Psoas muscle (tissue), 8 donors: Measurements from ENCODE around the gene WBP1. TPM values are rescaled to one million over a fixed set of nuclear protein-coding genes. Genes with fewer than 3 reads are reported as not detected.

Source experiments
- ATAC-seq, 4 donors: fragments of 200-7000 bp; cut with Tn5 transposase; one replicate each; pipeline ENCODE4 v1.9.1; 2020; ENCODE audit warnings: moderate library complexity in 3 of 4, mild to moderate bottlenecking in 2 of 4
- DNase-seq, 2 donors: peaks; one replicate each; pipeline ENCODE4 v3.0.0-alpha.2; 2020
- H3K27ac ChIP-seq: fragments of 200-600 bp; one replicate; pipeline ENCODE4 v1.8.0; 2022
- H3K27me3 ChIP-seq, 3 donors: fragments of 200-600 bp in 1 of 3; one replicate each; pipeline versions ENCODE4 v1.6.1 to v1.8.0; 2013 to 2022; ENCODE audit warnings: low read length in 2 of 3, mild to moderate bottlenecking in 2 of 3, moderate library complexity in 1 of 3; ENCODE audit not compliant: insufficient read depth in 3 of 3
- H3K36me3 ChIP-seq, 2 donors: fragments of 200-600 bp in 1 of 2; one replicate each; pipeline versions ENCODE4 v1.6.1 to v1.8.0; 2013 to 2022; ENCODE audit warnings: low read depth in 1 of 2, mild to moderate bottlenecking in 1 of 2, moderate library complexity in 1 of 2; ENCODE audit not compliant: insufficient read depth in 1 of 2
- H3K4me1 ChIP-seq: fragments of 200-600 bp; one replicate; pipeline ENCODE4 v1.8.0; 2022
- H3K4me3 ChIP-seq: fragments of 200-600 bp; one replicate; pipeline ENCODE4 v1.8.0; 2022; ENCODE audit warnings: mild to moderate bottlenecking
- H3K9me3 ChIP-seq: fragments of 200-600 bp; one replicate; pipeline ENCODE4 v1.8.0; 2022
- WGBS, 3 donors: extraction: QIAGEN DNeasy Blood & Tissue Kit; methylation state at CpG; one replicate each; pipeline versions ENCODE4 v1.1.6 to v1.1.7; 2013; 5-methylcytosine and 5-hydroxymethylcytosine counted together
- intact Hi-C, 2 donors: fragments of 100-400 bp; cut with DNase I; formaldehyde crosslinking; loops; one replicate each; pipeline versions ENCODE4 v1.11.0 to v1.14.2; 2022
- polyA plus RNA-seq, 3 donors: library from polyadenylated mRNA; stranded (reverse); fragments of 200-250 nt; gene quantifications; one replicate each; pipeline ENCODE4 v1.2.3, GENCODE V29; 2013
- total RNA-seq, 4 donors: library from RNA; stranded (reverse); fragmentation: NEBNext Ultra II Directional in 2 of 4; extraction: Animal tissue kit (Norgen Biotek cat#: 25700) in 2 of 4; gene quantifications; one replicate each; pipeline versions ENCODE4 v1.2.1 to v1.2.4, GENCODE V29; 2021 to 2023
- TF ChIP-seq, protein P1 (sequence below): fragments of 200-600 bp; IDR thresholded peaks from one replicate; pipeline ENCODE4 v1.8.0; 2022; ENCODE audit warnings: antibody characterized with exemption
- donor health status: healthy with polysubstance abuse.
- donor health status: DM: no; HTN: no; CAD: no; lungs with moderate emphysema.
- donor health status: Bipolar disorder and iron deficiency.
- donor health status: healthy.
- donor health status: DM: yes; HTN: yes; CAD: no.
- donor health status: DM: no; HTN: no; CAD: no.
- donor health status: DM: no; HTN: no; CAD: no.
- donor health status: DM: yes; HTN: yes; CAD: no.

WBP1 gene
- total and polyA plus RNA-seq, 7 donors, result 19.4 to 41.3 (median 24.4) TPM

DNA sequence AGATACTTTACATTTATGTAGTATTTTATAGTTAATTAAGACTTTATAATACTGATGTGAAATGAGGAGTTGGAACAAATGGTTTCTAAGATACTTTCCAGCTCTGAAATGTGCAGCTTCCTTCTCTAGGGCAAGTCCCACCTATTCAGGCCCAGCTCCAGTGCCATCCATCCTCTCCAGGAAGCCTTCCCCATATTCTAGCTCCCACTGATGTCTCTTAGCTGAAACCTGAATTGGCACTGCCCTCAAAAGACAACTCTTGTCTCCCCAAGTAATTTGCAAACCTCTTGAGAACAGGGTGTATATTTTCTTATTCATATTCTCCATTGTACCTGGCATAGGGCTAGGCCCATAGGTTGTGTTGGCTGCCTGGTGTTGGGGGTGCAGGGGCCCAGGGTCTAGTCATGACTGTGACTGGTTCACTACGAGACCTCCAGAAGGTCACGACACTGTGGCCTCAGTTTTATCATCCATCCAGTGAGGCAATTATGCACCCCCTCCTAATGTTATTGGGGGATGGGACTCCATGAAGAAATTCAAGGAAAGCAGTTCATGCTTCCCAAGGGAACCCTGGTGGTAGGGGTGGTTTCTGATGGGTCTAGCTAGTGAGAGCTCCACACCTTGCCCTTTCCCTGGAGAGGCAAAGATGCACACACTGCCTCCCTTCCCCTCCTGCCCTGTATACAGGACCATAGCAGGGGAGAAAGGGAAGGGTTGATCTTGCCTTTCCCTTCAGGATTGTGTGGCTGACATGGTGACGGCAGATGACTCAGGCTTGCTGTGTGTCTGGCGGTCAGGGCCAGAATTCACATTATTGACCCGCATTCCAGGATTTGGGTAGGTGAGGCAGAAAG is 33.9 kb upstream of the WBP1 start:
- peaks cover 0 to 19% of the 10 kb centered on the region in 2 donors for H3K36me3 ChIP-seq
- TF ChIP-seq, protein P1, sequence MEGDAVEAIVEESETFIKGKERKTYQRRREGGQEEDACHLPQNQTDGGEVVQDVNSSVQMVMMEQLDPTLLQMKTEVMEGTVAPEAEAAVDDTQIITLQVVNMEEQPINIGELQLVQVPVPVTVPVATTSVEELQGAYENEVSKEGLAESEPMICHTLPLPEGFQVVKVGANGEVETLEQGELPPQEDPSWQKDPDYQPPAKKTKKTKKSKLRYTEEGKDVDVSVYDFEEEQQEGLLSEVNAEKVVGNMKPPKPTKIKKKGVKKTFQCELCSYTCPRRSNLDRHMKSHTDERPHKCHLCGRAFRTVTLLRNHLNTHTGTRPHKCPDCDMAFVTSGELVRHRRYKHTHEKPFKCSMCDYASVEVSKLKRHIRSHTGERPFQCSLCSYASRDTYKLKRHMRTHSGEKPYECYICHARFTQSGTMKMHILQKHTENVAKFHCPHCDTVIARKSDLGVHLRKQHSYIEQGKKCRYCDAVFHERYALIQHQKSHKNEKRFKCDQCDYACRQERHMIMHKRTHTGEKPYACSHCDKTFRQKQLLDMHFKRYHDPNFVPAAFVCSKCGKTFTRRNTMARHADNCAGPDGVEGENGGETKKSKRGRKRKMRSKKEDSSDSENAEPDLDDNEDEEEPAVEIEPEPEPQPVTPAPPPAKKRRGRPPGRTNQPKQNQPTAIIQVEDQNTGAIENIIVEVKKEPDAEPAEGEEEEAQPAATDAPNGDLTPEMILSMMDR, result no peak
- no peak for DNase-seq
- no peak for ATAC-seq
- H3K9me3 ChIP-seq, result no peaks in the 10 kb centered on the region
- 59 to 64% (median 61%) methylated on average over 5 of the region's 5 CpGs for WGBS, 3 donors
- H3K4me3 ChIP-seq, result no peak overlapping the region
- H3K4me1 ChIP-seq, result no peaks in the 10 kb centered on the region
- H3K27ac ChIP-seq, result no peak overlapping the region
- peaks cover 0 to 34% (median 4%) of the 10 kb centered on the region in 3 donors for H3K27me3 ChIP-seq
- intact Hi-C loops, result no loop called here

DNA sequence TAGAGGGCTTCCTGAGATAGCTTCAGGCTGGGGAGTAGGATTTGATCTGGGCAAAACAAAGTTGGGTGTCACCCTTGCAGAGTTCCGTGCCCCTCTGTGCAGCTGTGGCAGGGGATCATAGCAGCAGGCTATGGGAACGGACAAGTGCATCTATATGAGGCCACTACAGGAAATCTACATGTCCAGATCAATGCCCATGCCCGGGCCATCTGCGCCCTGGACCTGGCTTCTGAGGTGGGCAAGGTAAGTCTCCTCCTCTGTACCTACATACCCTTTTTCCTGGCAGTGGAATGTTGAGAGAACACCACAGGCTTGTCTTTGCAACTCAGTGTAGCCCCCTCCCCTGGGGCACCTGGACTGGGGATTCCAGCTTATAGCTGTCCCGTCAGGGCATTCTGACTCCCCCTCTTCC is 33.2 kb upstream of the WBP1 start:
- Histone ChIP-seq H3K9me3 (no peaks in the 10 kb centered on the region), H3K4me3 (no peak overlapping the region), H3K36me3 (peaks cover 0 to 24% of the 10 kb centered on the region in 2 donors), H3K4me1 (no peaks in the 10 kb centered on the region), H3K27ac (no peak overlapping the region), H3K27me3 (peaks cover 0 to 31% (median 4%) of the 10 kb centered on the region in 3 donors)
- TF ChIP-seq, protein P1, result no peak
- DNase-seq (no peak), ATAC-seq (no peak)
- 59 to 78% (median 66%) methylated on average over 5 of the region's 5 CpGs for WGBS, 3 donors
- intact Hi-C loops, result no loop called here

DNA sequence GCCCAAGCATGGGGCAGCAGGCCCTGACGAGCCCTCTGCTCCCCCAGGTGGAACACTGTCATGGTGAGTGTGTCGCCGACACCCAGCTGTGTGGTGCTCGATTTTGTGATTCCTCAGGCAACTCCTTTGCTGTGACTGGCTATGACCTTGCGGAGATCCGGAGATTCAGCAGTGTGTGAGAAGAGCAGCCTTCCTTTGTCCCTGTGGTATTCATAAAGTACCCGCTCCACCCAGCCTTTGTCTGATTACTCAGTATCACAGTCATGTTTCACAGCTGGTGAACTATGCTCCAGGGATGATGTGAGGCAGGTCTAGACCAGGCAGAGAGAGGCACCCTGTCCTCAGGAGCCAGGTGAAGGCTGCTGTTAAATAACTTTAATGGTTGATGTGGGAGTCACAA is 32.7 kb upstream of the WBP1 start:
- Histone ChIP-seq H3K27me3 (peaks cover 0 to 26% (median 4%) of the 10 kb centered on the region in 3 donors), H3K4me1 (no peaks in the 10 kb centered on the region), H3K27ac (no peak overlapping the region), H3K36me3 (peaks cover 0 to 29% of the 10 kb centered on the region in 2 donors), H3K9me3 (no peaks in the 10 kb centered on the region), H3K4me3 (no peak overlapping the region)
- TF ChIP-seq, protein P1, result no peak
- DNase-seq (no peak), ATAC-seq (no peak)
- intact Hi-C loops, result no loop called here
- WGBS, 3 donors, result 69 to 79% (median 72%) methylated on average over 7 of the region's 7 CpGs

DNA sequence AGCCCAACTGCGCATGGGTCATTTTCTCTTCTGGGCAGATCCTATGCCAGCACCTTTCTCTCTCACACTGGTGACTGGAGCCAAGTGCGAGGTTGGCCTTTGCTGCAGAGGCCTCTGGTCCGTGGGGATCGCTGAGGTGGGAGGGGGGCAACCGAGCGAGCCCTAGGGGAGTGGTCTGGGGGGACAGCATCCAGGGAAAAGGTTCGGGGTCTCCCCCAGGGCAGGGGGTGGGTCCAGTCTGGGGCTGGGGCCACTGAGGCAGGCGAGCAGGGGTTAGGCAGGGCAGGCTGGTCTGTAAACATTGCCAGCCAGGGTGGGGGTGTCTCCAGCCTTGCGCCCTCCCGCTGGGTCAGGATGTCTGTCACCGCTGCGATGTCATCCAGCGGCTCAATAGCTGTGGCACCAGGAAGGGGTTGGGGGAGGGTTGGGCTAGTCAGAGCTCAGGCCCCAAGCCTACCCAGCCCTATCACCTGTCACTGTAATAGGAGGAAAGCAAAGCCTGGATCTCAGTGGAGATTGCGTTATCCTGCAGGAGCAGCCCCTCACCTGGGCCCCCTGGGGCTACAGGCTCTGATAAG is 32.0 kb upstream of the WBP1 start:
- H3K27ac ChIP-seq, result no peak overlapping the region
- intact Hi-C loops, result no loop called here
- H3K36me3 ChIP-seq, result peaks cover 0 to 32% of the 10 kb centered on the region in 2 donors
- TF ChIP-seq, protein P1, result no peak
- H3K4me3 ChIP-seq, result no peak overlapping the region
- H3K27me3 ChIP-seq, result peaks cover 0 to 18% (median 4%) of the 10 kb centered on the region in 3 donors
- WGBS, 3 donors, result 74 to 86% (median 75%) methylated on average over 14 of the region's 14 CpGs
- ATAC-seq (no peak), DNase-seq (no peak)
- H3K4me1 ChIP-seq, result no peaks in the 10 kb centered on the region
- no peaks in the 10 kb centered on the region for H3K9me3 ChIP-seq
